HG03135 (cell line): Measurements from ENCODE around the gene CLASP2.
"Not testable (repeated sequence)": the region's sequence is repeated elsewhere in the genome, so short reads cannot be mapped to it uniquely, and the experiment has no call there.

ENCODE experiments used
- ATAC-seq: cut with Tn5 transposase; IDR thresholded peaks from one replicate; pipeline ENCODE4 v1.9.1; 2021; ENCODE audit warnings: mild to moderate bottlenecking, moderate library complexity; ENCODE audit not compliant: unreplicated experiment

The CLASP2 gene

GRCh38 chr3:33717866-33718594 is at the start of gene CLASP2:
TSS of gene CLASP2 (minus strand) at chr3:33718254. CDS start at chr3:33718002, 252 bp downstream.
- peak; percentile 94 for ATAC-seq

- ATAC-seq: no peak
Measured at GRCh38 chr3:33758864-33759263, 40.8 kb upstream of the CLASP2 start.

- ATAC-seq: no peak
Measured at GRCh38 chr3:33758281-33758680, 40.2 kb upstream of the CLASP2 start.

- ATAC-seq: not testable (repeated sequence)
Measured at GRCh38 chr3:33754391-33754790, 36.3 kb upstream of the CLASP2 start.

- no peak for ATAC-seq
Measured at GRCh38 chr3:33751336-33751735, 33.3 kb upstream of the CLASP2 start.

- ATAC-seq: no peak
Measured at GRCh38 chr3:33750211-33750548, 32.1 kb upstream of the CLASP2 start.

GRCh38 chr3:33749546-33750210 is 31.6 kb upstream of the CLASP2 start:
- no peak for ATAC-seq

GRCh38 chr3:33746416-33747116 is 28.5 kb upstream of the CLASP2 start:
- ATAC-seq: no peak

- no peak for ATAC-seq
Measured at GRCh38 chr3:33737146-33737545, 19.1 kb upstream of the CLASP2 start.

GRCh38 chr3:33732394-33732793 is 14.3 kb upstream of the CLASP2 start:
- ATAC-seq: no peak

- ATAC-seq: no peak
Measured at GRCh38 chr3:33729993-33730392, 11.9 kb upstream of the CLASP2 start.

- ATAC-seq: no peak
Measured at GRCh38 chr3:33724256-33724655, 6.2 kb upstream of the CLASP2 start.

- ATAC-seq: no peak
Measured at GRCh38 chr3:33722626-33723370, 4.7 kb upstream of the CLASP2 start.

GRCh38 chr3:33722191-33722590 is 4.1 kb upstream of the CLASP2 start:
- no peak for ATAC-seq

- no peak for ATAC-seq
Measured at GRCh38 chr3:33718595-33718907, 497 bp upstream of the CLASP2 start.

- ATAC-seq: peak; percentile 61
Measured at GRCh38 chr3:33717616-33717865, 513 bp downstream of the CLASP2 start.

GRCh38 chr3:33716227-33716626 is 1.8 kb downstream of the CLASP2 start:
- no peak for ATAC-seq

GRCh38 chr3:33711100-33711499 is 7.0 kb downstream of the CLASP2 start:
- no peak for ATAC-seq

GRCh38 chr3:33706056-33706455 is 12.0 kb downstream of the CLASP2 start:
- no peak for ATAC-seq

GRCh38 chr3:33704891-33705290 is 13.2 kb downstream of the CLASP2 start:
- ATAC-seq: no peak

- no peak for ATAC-seq
Measured at GRCh38 chr3:33699275-33699674, 18.8 kb downstream of the CLASP2 start.

GRCh38 chr3:33694944-33695343 is 23.1 kb downstream of the CLASP2 start:
- no peak for ATAC-seq
